HEK293 (cell line): ENCODE measurements around the gene RNF222.

Experiments used
- GFI1B ChIP-seq: fragments of 450-650 bp; formaldehyde crosslinking; IDR thresholded peaks from 2 replicates; pipeline ENCODE4 v1.5.1; 2016; ENCODE audit warnings: missing biosample characterization, missing genetic modification characterization
- GLI4 ChIP-seq: fragments of 450-650 bp; formaldehyde crosslinking; IDR thresholded peaks from 2 replicates; pipeline ENCODE4 v1.5.1; 2016; ENCODE audit warnings: missing biosample characterization, missing genetic modification characterization
- IKZF3 ChIP-seq: fragments of 450-650 bp; IDR thresholded peaks from 2 replicates; pipeline ENCODE4 v1.5.0; 2018; ENCODE audit warnings: missing biosample characterization, mild to moderate bottlenecking, missing genetic modification characterization, moderate library complexity
- KLF1 ChIP-seq: fragments of 450-650 bp; formaldehyde crosslinking; IDR thresholded peaks from 2 replicates; pipeline ENCODE4 v1.5.1; 2016; ENCODE audit warnings: missing biosample characterization, missing genetic modification characterization
- KLF7 ChIP-seq: fragments of 450-650 bp; formaldehyde crosslinking; IDR thresholded peaks from 2 replicates; pipeline ENCODE4 v1.5.1; 2016; ENCODE audit warnings: missing biosample characterization, missing genetic modification characterization, borderline replicate concordance
- PRDM1 ChIP-seq: fragments of 450-650 bp; formaldehyde crosslinking; IDR thresholded peaks from 2 replicates; pipeline ENCODE4; 2016; ENCODE audit warnings: missing biosample characterization, missing genetic modification characterization
- SALL2 ChIP-seq: fragments of 450-650 bp; formaldehyde crosslinking; IDR thresholded peaks from 2 replicates; pipeline ENCODE4 v1.5.0; 2017; ENCODE audit warnings: missing biosample characterization, mild to moderate bottlenecking, missing genetic modification characterization, borderline replicate concordance
- ZBTB11 ChIP-seq: fragments of 450-650 bp; formaldehyde crosslinking; conservative IDR thresholded peaks from 2 replicates; pipeline ENCODE4 v1.5.1; 2016; ENCODE audit warnings: low read depth, missing biosample characterization, missing genetic modification characterization
- ZBTB17 ChIP-seq: fragments of 450-650 bp; formaldehyde crosslinking; IDR thresholded peaks from 2 replicates; pipeline ENCODE4 v1.5.1; 2016; ENCODE audit warnings: missing biosample characterization, missing genetic modification characterization
- ZBTB48 ChIP-seq: fragments of 450-650 bp; formaldehyde crosslinking; IDR thresholded peaks from 2 replicates; pipeline ENCODE4 v1.5.1; 2016; ENCODE audit warnings: missing biosample characterization, missing genetic modification characterization
- ZNF155 ChIP-seq: fragments of 450-650 bp; formaldehyde crosslinking; IDR thresholded peaks from 2 replicates; pipeline ENCODE4 v1.5.1; 2016; ENCODE audit warnings: missing biosample characterization, missing genetic modification characterization
- ZNF169 ChIP-seq: fragments of 450-650 bp; formaldehyde crosslinking; IDR thresholded peaks from 2 replicates; pipeline ENCODE4 v1.5.1; 2016; ENCODE audit warnings: missing biosample characterization, missing genetic modification characterization
- ZNF19 ChIP-seq: fragments of 450-650 bp; formaldehyde crosslinking; IDR thresholded peaks from 2 replicates; pipeline ENCODE4; 2016; ENCODE audit warnings: missing biosample characterization, missing genetic modification characterization, low read depth
- ZNF211 ChIP-seq: fragments of 450-650 bp; formaldehyde crosslinking; IDR thresholded peaks from 2 replicates; pipeline ENCODE4 v1.5.1; 2016; ENCODE audit warnings: low read depth, missing biosample characterization, missing genetic modification characterization
- ZNF292 ChIP-seq: fragments of 450-650 bp; formaldehyde crosslinking; IDR thresholded peaks from 2 replicates; pipeline ENCODE4 v1.5.1; 2016; ENCODE audit warnings: low read depth, missing biosample characterization, missing genetic modification characterization, borderline replicate concordance
- ZNF311 ChIP-seq: fragments of 450-650 bp; formaldehyde crosslinking; IDR thresholded peaks from 2 replicates; pipeline ENCODE4 v1.5.1; 2017; ENCODE audit warnings: missing biosample characterization, missing genetic modification characterization, borderline replicate concordance
- ZNF362 ChIP-seq: fragments of 450-650 bp; formaldehyde crosslinking; IDR thresholded peaks from 2 replicates; pipeline ENCODE4 v1.5.1; 2016; ENCODE audit warnings: missing biosample characterization, missing genetic modification characterization
- ZNF394 ChIP-seq: fragments of 450-650 bp; formaldehyde crosslinking; IDR thresholded peaks from 2 replicates; pipeline ENCODE4 v1.5.1; 2016; ENCODE audit warnings: missing biosample characterization, missing genetic modification characterization, mild to moderate bottlenecking, moderate library complexity, borderline replicate concordance
- ZNF48 ChIP-seq: fragments of 450-650 bp; formaldehyde crosslinking; IDR thresholded peaks from 2 replicates; pipeline ENCODE4 v1.5.1; 2016; ENCODE audit warnings: missing biosample characterization, missing genetic modification characterization
- ZNF514 ChIP-seq: fragments of 450-650 bp; formaldehyde crosslinking; IDR thresholded peaks from 2 replicates; pipeline ENCODE4 v1.5.1; 2016; ENCODE audit warnings: missing biosample characterization, missing genetic modification characterization
- ZNF521 ChIP-seq: fragments of 450-650 bp; formaldehyde crosslinking; IDR thresholded peaks from 2 replicates; pipeline ENCODE4 v1.5.1; 2017; ENCODE audit warnings: missing biosample characterization, mild to moderate bottlenecking, missing genetic modification characterization
- ZNF544 ChIP-seq: fragments of 450-650 bp; formaldehyde crosslinking; IDR thresholded peaks from 2 replicates; pipeline ENCODE4 v1.5.0; 2017; ENCODE audit warnings: missing biosample characterization, missing genetic modification characterization
- ZNF610 ChIP-seq: fragments of 450-650 bp; formaldehyde crosslinking; IDR thresholded peaks from 2 replicates; pipeline ENCODE4 v1.5.1; 2016; ENCODE audit warnings: missing biosample characterization, missing genetic modification characterization, borderline replicate concordance
- ZNF670 ChIP-seq: fragments of 450-650 bp; formaldehyde crosslinking; IDR thresholded peaks from 2 replicates; pipeline ENCODE4 v1.5.1; 2016; ENCODE audit warnings: missing biosample characterization, missing genetic modification characterization, low read depth
- ZNF677 ChIP-seq: fragments of 450-650 bp; IDR thresholded peaks from 2 replicates; pipeline ENCODE4 v1.5.0; 2018; ENCODE audit warnings: missing biosample characterization, mild to moderate bottlenecking, missing genetic modification characterization, moderate library complexity
- ZNF701 ChIP-seq: fragments of 450-650 bp; formaldehyde crosslinking; IDR thresholded peaks from 2 replicates; pipeline ENCODE4 v1.5.1; 2016; ENCODE audit warnings: missing biosample characterization, missing genetic modification characterization
- ZNF776 ChIP-seq: fragments of 450-650 bp; formaldehyde crosslinking; IDR thresholded peaks from 2 replicates; pipeline ENCODE4 v1.5.0; 2017; ENCODE audit warnings: missing biosample characterization, missing genetic modification characterization, borderline replicate concordance
- ZSCAN30 ChIP-seq: fragments of 450-650 bp; IDR thresholded peaks from 2 replicates; pipeline ENCODE4 v1.5.1; 2018; ENCODE audit warnings: missing biosample characterization, mild to moderate bottlenecking, missing genetic modification characterization, moderate library complexity
- TF ChIP-seq, protein P1 (sequence below): fragments of 450-650 bp; IDR thresholded peaks from 2 replicates; pipeline ENCODE4 v1.5.1; 2018; ENCODE audit warnings: missing biosample characterization, mild to moderate bottlenecking, missing genetic modification characterization
- TF ChIP-seq, protein P2 (sequence below): fragments of 450-650 bp; formaldehyde crosslinking; IDR thresholded peaks from 2 replicates; pipeline ENCODE4 v1.5.1; 2016; ENCODE audit warnings: missing biosample characterization, missing genetic modification characterization
- TF ChIP-seq, protein P3 (sequence below): fragments of 450-650 bp; IDR thresholded peaks from 2 replicates; pipeline ENCODE4 v1.5.1; 2018; ENCODE audit warnings: missing biosample characterization, missing genetic modification characterization

Gene RNF222

DNA sequence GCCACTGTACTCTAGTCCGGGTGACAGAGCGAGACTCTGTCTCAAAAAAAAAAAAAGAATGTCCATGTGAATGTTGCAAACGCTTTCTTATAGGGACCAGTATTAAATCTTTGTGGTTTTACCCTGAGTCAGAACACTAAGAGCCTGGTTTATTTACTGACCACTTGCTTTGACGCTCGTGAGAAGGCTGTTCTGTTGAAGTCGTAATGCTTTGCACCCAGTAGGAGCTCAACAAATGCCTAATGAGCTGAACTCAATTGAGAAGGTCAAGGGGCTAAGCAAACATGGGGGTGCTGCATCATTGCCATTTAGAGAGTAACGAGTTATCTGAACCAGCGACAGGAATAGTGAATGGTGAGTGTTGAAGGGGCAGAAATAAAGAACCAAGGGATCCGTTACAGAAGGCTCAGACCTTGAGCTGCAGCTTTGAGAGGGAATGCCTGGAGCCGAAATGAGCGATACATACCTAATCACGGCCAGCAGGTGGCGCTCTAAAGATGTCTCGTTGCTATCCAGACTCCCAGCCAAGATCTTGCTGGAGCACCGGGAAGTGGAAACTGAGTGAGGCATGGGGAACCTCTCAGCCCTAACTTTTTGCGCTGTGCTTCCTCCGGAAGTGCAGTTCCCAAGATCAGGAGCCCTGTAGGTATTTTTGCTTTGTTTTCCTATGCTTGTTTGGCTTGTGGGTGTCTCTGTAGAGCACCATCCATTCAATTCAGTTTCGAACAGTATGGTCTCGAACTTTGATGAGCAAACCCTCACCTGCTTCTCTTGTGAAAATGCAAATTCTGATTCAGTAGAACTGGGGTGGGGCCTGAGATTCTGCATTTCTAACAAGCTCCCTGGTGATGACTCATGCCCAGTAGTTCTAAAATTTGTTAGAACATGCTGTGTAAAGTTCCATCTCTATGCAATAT, 12.6 kb upstream of the RNF222 start (continued):
- TF ChIP-seq ZNF362 (tag by site-specific recombination) (no peak), ZNF701 (tag by site-specific recombination) (no peak), ZNF155 (tag by site-specific recombination) (no peak), ZBTB17 (tag by site-specific recombination) (peak; percentile 79), ZNF544 (tag by site-specific recombination) (no peak), ZNF169 (tag by site-specific recombination) (no peak), ZNF48 (tag by site-specific recombination) (no peak), ZNF19 (tag by site-specific recombination) (no peak), ZNF670 (tag by site-specific recombination) (no peak), KLF1 (tag by site-specific recombination) (no peak), ZNF521 (no peak), ZBTB11 (tag by site-specific recombination) (peak; percentile 26; the same call in 1 of the 2 replicates), ZNF677 (no peak), KLF7 (tag by site-specific recombination) (no peak), ZNF311 (tag by site-specific recombination) (no peak), ZSCAN30 (tag by site-specific recombination) (0 out of 2 replicates have a peak, but pooled peaks have one; percentile 55), GLI4 (no peak), ZNF211 (tag by site-specific recombination) (no peak), ZNF394 (tag by site-specific recombination) (peak; percentile 30; the same call in 1 of the 2 replicates), IKZF3 (tag by site-specific recombination) (peak; percentile 92), PRDM1 (tag by site-specific recombination) (no peak), ZNF292 (tag by site-specific recombination) (no peak), ZBTB48 (tag by site-specific recombination) (no peak), ZNF610 (tag by site-specific recombination) (no peak), SALL2 (no peak), GFI1B (tag by site-specific recombination) (no peak), ZNF776 (tag by site-specific recombination) (no peak), ZNF514 (tag by site-specific recombination) (no peak)
- TF ChIP-seq, protein P1, sequence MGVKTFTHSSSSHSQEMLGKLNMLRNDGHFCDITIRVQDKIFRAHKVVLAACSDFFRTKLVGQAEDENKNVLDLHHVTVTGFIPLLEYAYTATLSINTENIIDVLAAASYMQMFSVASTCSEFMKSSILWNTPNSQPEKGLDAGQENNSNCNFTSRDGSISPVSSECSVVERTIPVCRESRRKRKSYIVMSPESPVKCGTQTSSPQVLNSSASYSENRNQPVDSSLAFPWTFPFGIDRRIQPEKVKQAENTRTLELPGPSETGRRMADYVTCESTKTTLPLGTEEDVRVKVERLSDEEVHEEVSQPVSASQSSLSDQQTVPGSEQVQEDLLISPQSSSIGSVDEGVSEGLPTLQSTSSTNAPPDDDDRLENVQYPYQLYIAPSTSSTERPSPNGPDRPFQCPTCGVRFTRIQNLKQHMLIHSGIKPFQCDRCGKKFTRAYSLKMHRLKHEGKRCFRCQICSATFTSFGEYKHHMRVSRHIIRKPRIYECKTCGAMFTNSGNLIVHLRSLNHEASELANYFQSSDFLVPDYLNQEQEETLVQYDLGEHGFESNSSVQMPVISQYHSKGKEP, result no peak
- TF ChIP-seq, protein P2, sequence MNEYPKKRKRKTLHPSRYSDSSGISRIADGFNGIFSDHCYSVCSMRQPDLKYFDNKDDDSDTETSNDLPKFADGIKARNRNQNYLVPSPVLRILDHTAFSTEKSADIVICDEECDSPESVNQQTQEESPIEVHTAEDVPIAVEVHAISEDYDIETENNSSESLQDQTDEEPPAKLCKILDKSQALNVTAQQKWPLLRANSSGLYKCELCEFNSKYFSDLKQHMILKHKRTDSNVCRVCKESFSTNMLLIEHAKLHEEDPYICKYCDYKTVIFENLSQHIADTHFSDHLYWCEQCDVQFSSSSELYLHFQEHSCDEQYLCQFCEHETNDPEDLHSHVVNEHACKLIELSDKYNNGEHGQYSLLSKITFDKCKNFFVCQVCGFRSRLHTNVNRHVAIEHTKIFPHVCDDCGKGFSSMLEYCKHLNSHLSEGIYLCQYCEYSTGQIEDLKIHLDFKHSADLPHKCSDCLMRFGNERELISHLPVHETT, result no peak
- TF ChIP-seq, protein P3, sequence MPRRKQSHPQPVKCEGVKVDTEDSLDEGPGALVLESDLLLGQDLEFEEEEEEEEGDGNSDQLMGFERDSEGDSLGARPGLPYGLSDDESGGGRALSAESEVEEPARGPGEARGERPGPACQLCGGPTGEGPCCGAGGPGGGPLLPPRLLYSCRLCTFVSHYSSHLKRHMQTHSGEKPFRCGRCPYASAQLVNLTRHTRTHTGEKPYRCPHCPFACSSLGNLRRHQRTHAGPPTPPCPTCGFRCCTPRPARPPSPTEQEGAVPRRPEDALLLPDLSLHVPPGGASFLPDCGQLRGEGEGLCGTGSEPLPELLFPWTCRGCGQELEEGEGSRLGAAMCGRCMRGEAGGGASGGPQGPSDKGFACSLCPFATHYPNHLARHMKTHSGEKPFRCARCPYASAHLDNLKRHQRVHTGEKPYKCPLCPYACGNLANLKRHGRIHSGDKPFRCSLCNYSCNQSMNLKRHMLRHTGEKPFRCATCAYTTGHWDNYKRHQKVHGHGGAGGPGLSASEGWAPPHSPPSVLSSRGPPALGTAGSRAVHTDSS (tag by site-specific recombination), result no peak
